GM19043 (cell line): ENCODE results near the gene ORC6.
"Not testable (repeated sequence)": the region's sequence is repeated elsewhere in the genome, so short reads cannot be mapped to it uniquely, and the experiment has no call there.

Experiments used
- ATAC-seq: cut with Tn5 transposase; IDR thresholded peaks from one replicate; pipeline ENCODE4 v1.9.1; 2021; ENCODE audit warnings: low read depth; ENCODE audit not compliant: unreplicated experiment

ORC6 gene

GRCh38 chr16:46689365-46690280 lies at the start of gene ORC6:
TSS of gene ORC6 (plus strand) at chr16:46689659. CDS start at chr16:46689706, 47 bp downstream.
- peak; percentile 58 for ATAC-seq

DNA sequence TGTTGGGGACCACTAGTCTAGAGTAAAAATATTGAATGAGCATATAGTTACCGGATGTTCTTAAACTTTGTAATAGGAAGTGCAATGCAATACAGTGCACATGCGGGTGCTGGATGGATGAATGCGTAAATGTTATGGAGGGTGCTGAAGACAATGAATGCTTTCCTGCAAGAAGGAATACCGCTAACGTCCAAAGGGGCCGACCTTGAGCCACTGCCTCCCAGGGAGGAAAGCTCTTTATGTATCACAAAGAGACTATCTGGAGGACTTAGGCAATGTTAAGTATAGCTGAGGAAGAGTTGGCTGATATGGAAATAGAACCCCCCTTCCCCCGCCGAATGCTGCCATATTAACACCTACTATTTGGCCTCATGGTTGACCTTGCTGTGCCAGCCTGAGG lies 40.8 kb upstream of the ORC6 start:
- no peak for ATAC-seq

- no peak for ATAC-seq
These were observed 39.7 kb upstream of the ORC6 start for GRCh38 chr16:46649588-46650253.

DNA sequence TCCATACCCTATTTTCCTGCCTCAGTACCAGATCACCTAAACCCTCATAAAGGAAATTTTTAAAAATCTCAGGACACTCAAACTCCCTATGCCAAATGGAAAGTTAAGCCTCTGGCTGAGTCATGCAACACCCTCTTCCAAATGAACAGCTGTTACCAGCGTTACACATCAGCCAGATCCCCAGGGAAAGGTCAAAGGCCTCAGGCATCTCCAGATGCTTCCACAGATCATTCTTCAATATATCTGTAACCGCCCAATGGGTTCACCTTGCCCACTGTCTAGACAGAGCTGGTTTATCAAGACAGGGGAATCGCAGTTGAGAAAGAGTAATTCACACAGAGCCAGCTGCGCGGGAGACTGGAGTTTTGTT lies 39.2 kb upstream of the ORC6 start:
- ATAC-seq, result no peak

- no peak for ATAC-seq
These were observed 38.2 kb upstream of the ORC6 start for GRCh38 chr16:46651305-46651704.

DNA sequence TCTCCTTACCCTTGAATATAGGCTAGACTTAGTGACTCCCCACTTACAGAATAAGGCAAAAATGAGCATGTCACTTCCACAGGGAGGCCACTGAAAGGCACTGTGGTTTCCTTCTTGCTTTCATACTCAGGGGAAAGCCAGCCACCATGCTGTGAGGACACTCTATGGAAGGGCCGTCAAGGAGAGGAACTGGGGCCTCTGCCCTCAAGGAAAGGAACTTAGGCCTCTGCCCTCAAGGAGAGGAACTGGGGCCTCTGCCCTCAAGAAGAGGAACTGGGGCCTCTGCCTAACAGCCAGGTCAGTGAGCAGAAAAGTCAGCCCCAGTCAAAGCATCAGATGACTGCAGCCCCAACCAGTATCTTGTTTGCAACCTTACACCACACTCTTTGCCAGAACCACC lies 30.5 kb upstream of the ORC6 start:
- peak; percentile 93 for ATAC-seq

DNA sequence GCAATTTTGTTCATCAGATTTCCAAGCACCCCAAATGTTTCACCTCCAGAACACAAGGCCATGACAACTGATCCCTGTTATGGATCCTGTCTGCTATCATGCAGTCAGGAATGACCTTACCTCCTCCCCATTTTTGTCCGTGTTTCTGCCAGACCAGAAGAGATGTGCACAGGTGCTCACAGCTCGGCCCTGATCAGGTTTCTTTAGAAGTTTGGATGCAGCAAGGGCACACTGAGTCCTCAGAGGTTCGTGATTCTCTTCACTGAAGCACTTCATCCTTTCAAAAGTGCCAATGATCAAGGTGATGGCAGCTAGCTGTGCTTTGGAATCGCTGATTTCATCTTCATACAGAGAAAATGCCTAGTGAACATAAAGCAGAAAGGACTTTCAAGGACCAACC lies 27.3 kb upstream of the ORC6 start:
- no peak for ATAC-seq

- ATAC-seq, result peak; percentile 77
These were observed 16.0 kb upstream of the ORC6 start for GRCh38 chr16:46673320-46674013.

- ATAC-seq, result not testable (repeated sequence)
These were observed 11.5 kb upstream of the ORC6 start for GRCh38 chr16:46677943-46678342.

- ATAC-seq, result not testable (repeated sequence)
These were observed 7.6 kb upstream of the ORC6 start for GRCh38 chr16:46681867-46682266.

GRCh38 chr16:46686815-46687473 lies 2.5 kb upstream of the ORC6 start:
- ATAC-seq, result no peak

- ATAC-seq, result no peak
These were observed 2.0 kb upstream of the ORC6 start for GRCh38 chr16:46687486-46687885.

GRCh38 chr16:46688101-46688653 lies 1.3 kb upstream of the ORC6 start:
- ATAC-seq, result no peak

- ATAC-seq, result peak; percentile 82
These were observed 650 bp upstream of the ORC6 start, which contains the start of gene VPS35 for GRCh38 chr16:46688654-46689364. TSS of gene VPS35 (minus strand) at chr16:46689178. CDS start at chr16:46689133, 45 bp downstream.

DNA sequence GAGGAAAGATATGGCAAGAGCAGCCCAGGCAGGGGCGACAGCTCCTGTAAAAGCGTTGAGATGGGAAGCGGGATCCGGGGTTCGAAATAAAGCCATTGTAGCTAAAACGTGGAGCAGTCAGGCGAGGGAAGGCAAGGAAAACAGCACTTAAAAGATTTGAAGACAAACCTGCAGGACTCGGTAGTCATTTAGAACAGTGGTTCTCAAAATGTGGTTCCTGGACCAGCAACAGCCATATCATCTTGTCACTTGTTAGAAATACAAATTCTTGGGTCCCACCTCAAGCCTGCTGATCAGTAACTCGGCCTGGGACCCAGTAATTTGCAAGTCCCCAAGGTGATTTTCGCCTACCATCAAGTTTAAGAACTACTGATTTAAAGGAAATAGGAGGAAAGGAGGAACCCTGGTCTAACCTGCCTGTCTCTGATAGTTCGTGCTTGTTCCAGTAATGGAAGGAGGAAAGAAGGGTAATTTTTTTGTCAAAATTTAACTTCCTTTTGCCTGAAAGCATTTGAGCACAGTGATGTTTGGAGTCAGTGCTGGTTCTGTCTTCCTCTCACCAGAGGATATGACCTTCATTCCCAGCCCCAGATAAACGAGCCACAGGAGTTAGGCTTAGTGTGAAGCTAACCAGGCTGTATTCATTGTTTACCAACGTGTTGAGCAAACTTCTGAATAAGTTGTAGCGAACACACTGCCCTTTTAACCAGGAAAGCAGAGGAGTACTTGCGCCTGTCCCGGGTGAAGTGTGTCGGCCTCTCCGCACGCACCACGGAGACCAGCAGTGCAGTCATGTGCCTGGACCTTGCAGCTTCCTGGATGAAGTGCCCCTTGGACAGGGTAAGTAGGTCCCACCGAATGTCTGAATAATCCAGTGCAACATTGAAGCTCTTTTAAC lies 1.1 kb downstream of the ORC6 start:
- ATAC-seq, result no peak

- ATAC-seq, result no peak
These were observed 2.3 kb downstream of the ORC6 start for GRCh38 chr16:46691726-46692125.

GRCh38 chr16:46693598-46693997 lies 4.1 kb downstream of the ORC6 start:
- no peak for ATAC-seq

- ATAC-seq, result no peak
These were observed 6.5 kb downstream of the ORC6 start for GRCh38 chr16:46695937-46696336.

- no peak for ATAC-seq
These were observed 7.5 kb downstream of the ORC6 start for GRCh38 chr16:46696957-46697356.
